Measurements from ENCODE around the gene RIPOR3. TPM values are rescaled to one million over a fixed set of nuclear protein-coding genes. Genes with fewer than 3 reads are reported as not detected.

Gene RIPOR3, protein sequence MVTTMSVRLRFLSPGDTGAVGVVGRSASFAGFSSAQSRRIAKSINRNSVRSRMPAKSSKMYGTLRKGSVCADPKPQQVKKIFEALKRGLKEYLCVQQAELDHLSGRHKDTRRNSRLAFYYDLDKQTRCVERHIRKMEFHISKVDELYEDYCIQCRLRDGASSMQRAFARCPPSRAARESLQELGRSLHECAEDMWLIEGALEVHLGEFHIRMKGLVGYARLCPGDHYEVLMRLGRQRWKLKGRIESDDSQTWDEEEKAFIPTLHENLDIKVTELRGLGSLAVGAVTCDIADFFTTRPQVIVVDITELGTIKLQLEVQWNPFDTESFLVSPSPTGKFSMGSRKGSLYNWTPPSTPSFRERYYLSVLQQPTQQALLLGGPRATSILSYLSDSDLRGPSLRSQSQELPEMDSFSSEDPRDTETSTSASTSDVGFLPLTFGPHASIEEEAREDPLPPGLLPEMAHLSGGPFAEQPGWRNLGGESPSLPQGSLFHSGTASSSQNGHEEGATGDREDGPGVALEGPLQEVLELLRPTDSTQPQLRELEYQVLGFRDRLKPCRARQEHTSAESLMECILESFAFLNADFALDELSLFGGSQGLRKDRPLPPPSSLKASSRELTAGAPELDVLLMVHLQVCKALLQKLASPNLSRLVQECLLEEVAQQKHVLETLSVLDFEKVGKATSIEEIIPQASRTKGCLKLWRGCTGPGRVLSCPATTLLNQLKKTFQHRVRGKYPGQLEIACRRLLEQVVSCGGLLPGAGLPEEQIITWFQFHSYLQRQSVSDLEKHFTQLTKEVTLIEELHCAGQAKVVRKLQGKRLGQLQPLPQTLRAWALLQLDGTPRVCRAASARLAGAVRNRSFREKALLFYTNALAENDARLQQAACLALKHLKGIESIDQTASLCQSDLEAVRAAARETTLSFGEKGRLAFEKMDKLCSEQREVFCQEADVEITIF
- total RNA-seq: 0.41 TPM in 1 of 2 replicates, not detected in the other

DNA sequence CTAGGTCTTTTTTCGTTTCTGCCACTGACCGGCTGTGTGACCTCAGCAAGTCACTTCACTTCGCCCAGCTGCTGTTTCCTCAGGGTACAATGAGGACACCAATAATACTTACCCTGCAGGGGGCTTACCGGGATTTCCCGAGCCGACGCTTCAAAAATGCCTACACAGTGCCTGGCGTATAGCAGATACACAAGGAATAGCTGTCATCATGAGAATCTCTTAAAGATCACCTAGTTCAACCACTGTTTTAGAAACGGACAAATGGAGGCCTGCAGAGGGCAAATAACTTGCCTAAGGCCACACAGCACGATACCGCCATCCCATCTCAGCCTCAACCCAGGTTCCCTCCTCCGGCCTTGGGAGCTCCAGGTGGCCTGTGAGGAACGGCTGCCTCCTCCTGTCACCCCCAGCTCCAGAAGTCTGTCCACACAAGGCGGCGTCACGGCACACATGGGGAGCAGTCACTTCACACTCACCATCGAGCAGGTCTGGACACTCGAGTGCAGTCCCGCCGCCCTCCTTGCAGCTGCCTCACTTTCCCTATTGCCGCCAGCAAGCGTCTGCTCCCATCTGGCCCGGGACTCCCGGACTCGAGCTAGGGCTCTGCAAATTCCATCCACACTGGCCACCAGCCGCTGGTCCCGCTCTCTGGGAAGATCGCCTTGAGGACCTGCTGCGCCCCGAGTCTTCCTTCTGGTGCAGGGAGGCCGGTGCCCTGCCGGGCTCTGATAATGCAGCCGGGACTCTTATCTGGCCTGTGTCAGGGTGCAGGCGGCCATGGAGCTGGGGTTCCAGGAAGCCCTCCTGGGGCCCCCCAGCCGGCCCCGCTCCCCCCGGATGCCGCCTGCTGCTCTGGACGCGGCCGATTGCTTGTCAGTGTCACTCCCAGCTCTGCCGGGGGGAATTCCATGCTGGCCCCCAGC lies at the start of gene RIPOR3:
Gene RIPOR3, minus strand, starts transcription at position 893 of the 923 bp plus-strand sequence. Its CDS starts 414 bp downstream, at position 479.
- no peak for DNase-seq (ENCODE audit: extremely low read depth, low read depth, low spot score)

GRCh38 chr20:50737352-50737751 lies 46.0 kb upstream of the RIPOR3 start:
- DNase-seq (ENCODE audit: extremely low read depth, low read depth, low spot score): no peak

GRCh38 chr20:50735813-50736212 lies 44.5 kb upstream of the RIPOR3 start:
- DNase-seq (ENCODE audit: extremely low read depth, low read depth, low spot score): no peak

GRCh38 chr20:50734730-50735679 lies 43.7 kb upstream of the RIPOR3 start:
- no peak for DNase-seq (ENCODE audit: extremely low read depth, low read depth, low spot score)

DNA sequence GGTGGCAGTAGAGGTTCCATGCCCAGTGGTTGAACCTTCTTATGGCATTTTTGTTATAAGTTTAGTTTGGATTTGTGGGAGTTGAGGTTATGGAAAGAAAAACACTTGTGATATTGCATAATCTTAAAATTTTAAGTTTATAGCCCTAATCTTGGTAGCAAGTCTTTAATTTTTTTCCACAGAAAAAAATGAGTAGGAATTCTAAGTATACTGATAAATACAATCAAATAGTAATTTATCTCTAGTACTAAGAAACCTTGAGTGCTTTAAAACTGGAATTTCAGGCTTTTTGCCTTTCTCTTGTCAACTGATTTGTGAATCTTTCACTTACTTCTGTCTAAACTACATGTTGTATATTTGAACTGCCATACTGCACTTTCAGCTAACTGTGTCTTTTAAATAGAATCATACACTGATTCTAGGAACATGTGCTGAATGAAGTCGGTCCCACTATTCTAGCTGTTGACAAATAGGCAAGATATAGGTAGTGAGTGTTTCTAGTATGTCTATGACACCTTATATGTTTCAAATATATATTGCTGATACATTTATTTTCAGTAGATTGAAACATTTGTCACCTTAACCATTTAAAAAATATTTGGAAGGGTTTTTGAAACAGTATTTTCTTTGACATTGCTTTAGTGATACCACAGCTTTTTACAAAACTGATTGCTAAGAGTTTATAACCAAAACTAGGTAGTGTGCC lies 42.5 kb upstream of the RIPOR3 start:
- no peak for DNase-seq (ENCODE audit: extremely low read depth, low read depth, low spot score)

DNA sequence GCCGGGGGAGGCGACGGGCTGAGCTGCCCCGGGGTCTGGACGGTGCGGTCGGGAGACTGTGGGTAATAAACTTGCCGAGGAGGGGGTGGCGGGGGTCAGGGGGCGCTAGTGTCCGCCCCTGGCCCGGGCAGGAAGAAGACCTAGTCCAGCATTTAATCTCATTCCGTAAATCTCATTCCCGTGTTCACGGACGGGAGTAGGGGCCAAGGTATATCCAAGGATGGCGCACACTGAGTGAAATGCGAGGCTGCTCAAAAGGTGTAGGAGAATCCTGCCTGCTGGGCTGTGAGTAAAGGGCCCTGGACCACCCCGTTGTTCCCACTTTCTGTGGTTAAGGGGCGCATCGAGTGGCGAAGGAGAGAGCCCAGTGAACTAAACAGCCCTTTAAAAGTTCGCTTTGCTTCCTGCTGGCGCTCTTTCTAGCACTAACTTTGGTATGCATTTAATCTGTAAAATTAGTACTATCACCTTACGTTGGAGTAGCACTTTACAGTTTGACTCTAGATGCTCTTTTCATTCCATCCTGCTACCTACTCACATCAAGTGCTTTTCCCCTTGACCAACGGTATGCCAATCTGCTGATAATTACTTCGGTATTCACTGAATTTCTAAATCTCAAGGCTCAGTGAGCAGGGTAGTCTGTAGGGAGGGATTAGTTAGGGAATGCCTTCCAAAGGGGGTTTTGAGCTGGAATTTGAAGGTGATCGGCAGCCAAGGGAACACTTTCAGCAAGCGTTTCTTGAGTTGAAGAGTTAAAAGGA lies 40.8 kb upstream of the RIPOR3 start:
- no peak for DNase-seq (ENCODE audit: extremely low read depth, low read depth, low spot score)

DNA sequence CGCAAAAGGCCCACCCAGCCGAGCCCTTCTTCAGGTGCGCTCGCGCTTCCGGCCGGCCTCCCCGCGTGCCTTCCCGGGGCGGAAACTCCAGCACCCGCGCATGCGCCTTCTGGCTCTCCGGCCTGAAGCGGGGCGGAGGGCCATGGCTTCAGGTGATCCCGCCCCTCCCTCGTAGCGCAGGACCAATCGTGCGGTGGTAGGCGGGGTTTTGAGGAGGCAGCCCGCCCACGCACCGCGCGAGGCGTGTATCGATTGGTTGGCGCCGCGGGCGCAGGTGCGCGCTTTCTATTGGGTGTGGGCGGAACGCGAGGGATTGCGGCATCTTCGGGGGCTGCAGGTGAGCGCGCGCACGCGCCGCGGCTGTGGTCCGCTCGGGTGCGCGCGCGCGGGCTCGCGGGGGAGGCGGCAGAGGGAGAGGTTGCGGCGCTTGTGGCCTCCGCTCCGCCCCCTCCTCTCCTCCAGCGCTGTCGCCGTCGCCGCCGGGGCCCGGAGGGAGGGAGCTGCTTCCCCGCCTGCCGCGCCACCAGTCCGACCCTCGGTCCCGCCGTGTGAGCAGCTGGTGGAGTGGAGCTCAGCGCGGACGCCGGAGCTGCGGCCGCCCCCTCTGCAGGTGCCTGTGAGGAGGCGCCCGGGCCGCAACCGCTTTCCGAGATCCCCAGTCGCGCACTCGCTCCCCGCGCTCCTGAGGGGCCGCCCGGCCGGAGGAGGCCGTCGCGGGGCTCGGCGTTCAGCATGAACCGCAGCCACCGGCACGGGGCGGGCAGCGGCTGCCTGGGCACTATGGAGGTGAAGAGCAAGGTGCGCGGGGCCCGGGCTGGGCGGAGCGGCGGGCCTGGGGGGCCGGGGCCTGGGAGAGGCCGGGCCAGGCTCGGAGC lies 40.0 kb upstream of the RIPOR3 start, which contains the start of gene PARD6B:
Gene PARD6B, plus strand, starts transcription at position 526 of the 875 bp plus-strand sequence. Its CDS starts 207 bp downstream, at position 733.
- DNase-seq (ENCODE audit: extremely low read depth, low read depth, low spot score): no peak

- DNase-seq (ENCODE audit: extremely low read depth, low read depth, low spot score): no peak
These were observed 39.4 kb upstream of the RIPOR3 start for GRCh38 chr20:50730765-50731054.

- no peak for DNase-seq (ENCODE audit: extremely low read depth, low read depth, low spot score)
These were observed 38.8 kb upstream of the RIPOR3 start for GRCh38 chr20:50729901-50730764.

- no peak for DNase-seq (ENCODE audit: extremely low read depth, low read depth, low spot score)
These were observed 37.9 kb upstream of the RIPOR3 start for GRCh38 chr20:50728981-50729874.

- DNase-seq (ENCODE audit: extremely low read depth, low read depth, low spot score): no peak
These were observed 37.2 kb upstream of the RIPOR3 start for GRCh38 chr20:50728486-50728980.

- no peak for DNase-seq (ENCODE audit: extremely low read depth, low read depth, low spot score)
These were observed 36.6 kb upstream of the RIPOR3 start for GRCh38 chr20:50727792-50728485.

GRCh38 chr20:50726955-50727791 lies 35.8 kb upstream of the RIPOR3 start:
- DNase-seq (ENCODE audit: extremely low read depth, low read depth, low spot score): no peak

DNA sequence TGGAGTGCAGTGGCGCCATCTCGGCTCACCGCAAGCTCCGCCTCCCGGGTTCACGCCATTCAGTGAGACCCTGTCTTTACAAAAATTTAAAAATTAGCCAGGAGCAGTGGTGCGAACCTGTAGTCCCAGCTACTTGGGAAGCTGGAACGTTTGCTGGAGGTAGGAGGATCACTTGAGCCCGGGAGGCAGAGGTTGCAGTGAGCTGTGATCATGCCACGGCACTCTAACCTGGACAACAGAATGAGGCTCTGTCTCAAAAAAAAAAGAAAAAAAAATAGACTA lies 34.3 kb upstream of the RIPOR3 start:
- no peak for DNase-seq (ENCODE audit: extremely low read depth, low read depth, low spot score)
